Neural cell (in vitro differentiated cells): ENCODE measurements around the gene ST6GALNAC4. TPM values are rescaled to one million over a fixed set of nuclear protein-coding genes. Genes with fewer than 3 reads are reported as not detected.

Experiments used
- H2AFZ ChIP-seq: fragments of 200-600, 300-800 bp; sonication (generic), shearing (Covaris generic); 2 replicates; pipeline ENCODE4 v1.6.0; 2014; ENCODE audit warnings: low read depth, mild to moderate bottlenecking, antibody characterized with exemption, low read length, moderate library complexity
- H3F3A ChIP-seq: fragments of 200-600 bp; shearing (Covaris generic); 2 replicates; pipeline ENCODE4 v1.6.1; 2016; ENCODE audit warnings: mild to moderate bottlenecking, moderate library complexity, mixed read lengths, antibody characterized with exemption, low read length; ENCODE audit not compliant: insufficient read depth, poor library complexity, severe bottlenecking
- H3K27ac ChIP-seq: fragments of 200-600, 300-800 bp; sonication (generic), shearing (Covaris generic); 2 replicates; pipeline ENCODE4 v1.5.1; 2014; ENCODE audit warnings: mild to moderate bottlenecking, low read length, moderate library complexity
- H3K27me3 ChIP-seq: fragments of 300-800, 200-600 bp; sonication (generic), shearing (Covaris generic); 2 replicates; pipeline ENCODE4 v1.6.0; 2014; ENCODE audit warnings: mild to moderate bottlenecking, low read depth, low read length, moderate library complexity; ENCODE audit not compliant: insufficient read depth
- H3K36me3 ChIP-seq: fragments of 300-800, 200-600 bp; sonication (generic), shearing (Covaris generic); 2 replicates; pipeline ENCODE4 v1.5.1; 2014; ENCODE audit warnings: mild to moderate bottlenecking, antibody characterized with exemption, low read length, moderate library complexity; ENCODE audit not compliant: insufficient read depth
- H3K4me2 ChIP-seq: fragments of 300-800, 200-600 bp; sonication (generic), shearing (Covaris generic); 2 replicates; pipeline ENCODE4 v1.6.0; 2014; ENCODE audit warnings: mild to moderate bottlenecking, low read length
- H3K4me3 ChIP-seq: fragments of 300-800, 200-600 bp; sonication (generic), shearing (Covaris generic); 2 replicates; pipeline ENCODE4 v1.5.1; 2014; ENCODE audit warnings: mild to moderate bottlenecking, low read length, moderate library complexity
- H3K79me2 ChIP-seq: fragments of 200-600 bp; shearing (Covaris generic); replicated peaks from 2 replicates; pipeline ENCODE4 v1.6.0; 2014; ENCODE audit warnings: mild to moderate bottlenecking, low read length, moderate library complexity; ENCODE audit not compliant: insufficient read depth
- H3K9ac ChIP-seq: fragments of 300-800, 200-600 bp; sonication (generic), shearing (Covaris generic); 2 replicates; pipeline ENCODE4 v1.6.1; 2016; ENCODE audit warnings: mild to moderate bottlenecking, low read length, mixed read lengths
- H3K9me2 ChIP-seq: fragments of 200-600 bp; shearing (Covaris generic); 2 replicates; pipeline ENCODE4 v1.6.1; 2016; ENCODE audit warnings: mild to moderate bottlenecking, low read length, mixed read lengths; ENCODE audit not compliant: insufficient read depth
- H3K9me3 ChIP-seq: fragments of 200-600, 300-800 bp; sonication (generic), shearing (Covaris generic); 2 replicates; pipeline ENCODE4 v1.6.1; 2016; ENCODE audit warnings: mild to moderate bottlenecking, mixed run types, low read length, moderate library complexity, mixed read lengths
- H4K20me1 ChIP-seq: fragments of 200-600 bp; shearing (Covaris generic); 2 replicates; pipeline ENCODE4 v1.6.1; 2016; ENCODE audit warnings: mild to moderate bottlenecking, mixed run types; ENCODE audit not compliant: insufficient read depth
- CTCF ChIP-seq: fragments of 450-650 bp; IDR thresholded peaks from 2 replicates; pipeline ENCODE4 v1.5.1; 2014; ENCODE audit warnings: antibody characterized with exemption, mild to moderate bottlenecking, moderate library complexity; ENCODE audit not compliant: poor library complexity, severe bottlenecking
- EP300 ChIP-seq: fragments of 450-650 bp; conservative IDR thresholded peaks from 2 replicates; pipeline ENCODE4 v1.6.1; 2014; ENCODE audit warnings: antibody characterized with exemption, mild to moderate bottlenecking, moderate library complexity; ENCODE audit not compliant: poor library complexity, severe bottlenecking
- EZH2 ChIP-seq: fragments of 200-600, 300-800 bp; shearing (Covaris generic), sonication (generic); IDR thresholded peaks from 2 replicates; pipeline ENCODE4 v1.6.1; 2014; ENCODE audit warnings: antibody characterized with exemption, low read length, borderline replicate concordance, mild to moderate bottlenecking; ENCODE audit not compliant: insufficient read depth, poor library complexity, severe bottlenecking
- MXI1 ChIP-seq: fragments of 450-650 bp; conservative IDR thresholded peaks from 2 replicates; pipeline ENCODE4 v1.6.1; 2014; ENCODE audit warnings: antibody characterized with exemption, mild to moderate bottlenecking; ENCODE audit not compliant: poor library complexity, severe bottlenecking
- POLR2AphosphoS5 ChIP-seq: IDR thresholded peaks from 2 replicates; pipeline ENCODE4 v1.6.1; 2012
- RAD21 ChIP-seq: fragments of 450-650 bp; conservative IDR thresholded peaks from 2 replicates; pipeline ENCODE4 v1.6.1; 2014; ENCODE audit warnings: antibody characterized with exemption, mild to moderate bottlenecking, moderate library complexity
- REST ChIP-seq: IDR thresholded peaks from 2 replicates; pipeline ENCODE4 v1.6.1; 2012; ENCODE audit warnings: borderline replicate concordance
- SMC3 ChIP-seq: fragments of 450-650 bp; conservative IDR thresholded peaks from 2 replicates; pipeline ENCODE4 v1.6.1; 2014; ENCODE audit warnings: antibody characterized with exemption, mild to moderate bottlenecking, moderate library complexity; ENCODE audit not compliant: poor library complexity
- TAF1 ChIP-seq: IDR thresholded peaks from 2 replicates; pipeline ENCODE4 v1.6.1; 2012; ENCODE audit warnings: low read depth
- polyA plus RNA-seq: library from polyadenylated mRNA; depleted of rRNA; stranded (reverse); fragments of >200 nt; gene quantifications from 2 replicates; pipeline ENCODE4 v1.2.3, GENCODE V29; 2014

The ST6GALNAC4 gene
- polyA plus RNA-seq, 1 donor from 2014 or later: 5.9 TPM

DNA sequence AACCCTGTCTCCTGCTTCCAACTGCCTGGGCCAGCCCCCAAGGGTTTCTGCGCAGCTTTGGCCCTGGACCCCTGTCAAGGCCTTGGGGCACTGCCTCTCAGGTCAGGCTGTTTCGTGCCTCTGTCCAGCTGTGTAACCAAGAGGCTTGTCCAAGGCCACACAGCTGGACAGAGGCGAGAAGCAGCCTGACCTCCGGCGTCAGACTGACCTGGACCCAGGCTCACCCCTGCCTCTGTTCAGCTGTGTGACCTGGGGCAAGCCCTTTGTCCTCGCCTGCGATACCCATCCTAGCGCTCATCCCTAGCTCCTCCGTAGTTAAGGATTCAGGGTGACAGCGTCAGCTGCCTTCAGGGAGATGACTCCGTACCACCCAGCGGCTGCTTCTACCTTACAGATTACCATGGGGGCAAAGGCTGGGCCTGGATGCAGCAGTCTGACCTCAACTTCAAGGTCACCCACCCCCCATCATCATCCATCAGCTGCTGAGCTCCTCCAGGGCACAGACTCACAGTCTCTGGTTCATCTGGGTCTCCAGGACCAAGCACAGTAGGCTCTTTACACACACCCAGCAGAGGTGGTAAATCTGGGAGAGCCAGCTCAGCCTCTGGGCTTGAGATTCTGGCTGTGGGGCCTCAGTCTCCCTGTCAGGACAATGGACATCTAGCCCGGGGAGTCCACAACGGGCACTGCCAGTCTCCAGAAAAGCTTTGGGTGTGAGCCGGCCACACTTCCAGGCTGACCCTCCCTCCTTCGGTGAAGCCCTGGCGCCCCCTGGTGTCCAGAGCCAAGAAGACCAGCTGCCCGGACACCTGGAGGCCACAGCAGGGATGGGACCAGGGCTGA is 47.3 kb downstream of the ST6GALNAC4 start:
- Histone ChIP-seq H3K27ac (no peak overlapping the region), H3K36me3 (no peaks in the 10 kb centered on the region), H3K27me3 (no peaks in the 10 kb centered on the region), H4K20me1 (no peaks in the 10 kb centered on the region), H2AFZ (no peak overlapping the region), H3K79me2 (no peaks in the 10 kb centered on the region), H3F3A (no peaks in the 10 kb centered on the region), H3K4me3 (no peak overlapping the region), H3K4me2 (no peak overlapping the region), H3K9ac (no peak overlapping the region), H3K9me2 (no peaks in the 10 kb centered on the region), H3K9me3 (no peaks in the 10 kb centered on the region)
- TF ChIP-seq EP300 (no peak), EZH2 (no peak), CTCF (peak; percentile 77), MXI1 (no peak), TAF1 (no peak), REST (no peak), SMC3 (peak; percentile 77), RAD21 (peak; percentile 73), POLR2AphosphoS5 (no peak)

DNA sequence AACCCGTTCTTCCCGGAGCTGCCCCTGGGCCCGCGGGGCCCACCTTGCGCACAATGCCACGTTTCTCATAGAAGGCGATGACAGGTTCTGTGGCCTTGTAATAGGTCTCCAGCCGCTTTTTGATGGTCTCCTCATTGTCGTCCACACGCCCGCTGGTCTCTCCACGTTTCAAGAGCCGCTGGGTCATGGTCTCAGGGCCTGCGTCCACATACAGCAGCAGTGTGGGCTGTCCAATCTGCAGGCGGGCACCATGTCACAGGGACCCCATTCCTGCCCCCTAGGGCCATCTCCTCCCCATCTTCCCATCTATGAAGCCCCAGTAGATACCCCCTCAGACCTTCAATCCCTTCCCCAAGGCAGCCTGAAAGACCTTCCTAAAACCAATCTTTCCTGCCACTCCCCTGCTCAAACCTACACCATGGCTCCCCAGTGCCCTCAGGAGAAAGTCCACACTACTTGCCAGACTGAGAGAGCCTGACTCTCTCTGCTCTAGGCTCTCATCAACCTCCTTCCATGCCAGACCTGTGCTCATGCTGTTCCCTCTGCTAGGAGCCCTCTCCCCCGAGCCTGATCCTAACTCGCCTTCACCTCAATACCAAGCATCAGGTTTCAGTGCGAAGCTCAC is 48.5 kb downstream of the ST6GALNAC4 start:
- Histone ChIP-seq H3K9ac (no peak overlapping the region), H3K27me3 (no peaks in the 10 kb centered on the region), H3F3A (no peaks in the 10 kb centered on the region), H3K79me2 (no peaks in the 10 kb centered on the region), H2AFZ (no peak overlapping the region), H3K36me3 (no peaks in the 10 kb centered on the region), H3K27ac (no peak overlapping the region), H3K9me3 (no peaks in the 10 kb centered on the region), H3K4me3 (no peak overlapping the region), H3K4me2 (no peak overlapping the region), H4K20me1 (no peaks in the 10 kb centered on the region), H3K9me2 (no peaks in the 10 kb centered on the region)
- TF ChIP-seq MXI1 (no peak), RAD21 (no peak), EP300 (no peak), REST (no peak), TAF1 (no peak), POLR2AphosphoS5 (no peak), EZH2 (no peak), CTCF (no peak), SMC3 (no peak)
